Vagina (tissue), 2 donors: Measurements from ENCODE around the gene GATA2.

Experiments
- POLR2A ChIP-seq, 2 donors: fragments of 450-650 bp; IDR thresholded peaks; one replicate each; pipeline ENCODE4 v1.6.1; 2017; ENCODE audit warnings: antibody characterized with exemption in 2 of 2, mild to moderate bottlenecking in 2 of 2, moderate library complexity in 2 of 2
- POLR2AphosphoS5 ChIP-seq, 2 donors: sonication (generic); formaldehyde crosslinking; IDR thresholded peaks; one replicate each; pipeline ENCODE4 v1.9.0; 2017; ENCODE audit warnings: antibody characterized with exemption in 2 of 2, mild to moderate bottlenecking in 2 of 2, low read depth in 1 of 2; ENCODE audit not compliant: insufficient read depth in 1 of 2
- TF ChIP-seq, protein P1 (sequence below), 3 experiments: fragments of 450-650 bp in 2 of 3; fragments of 200-600 bp in 1 of 3; sonication (generic) in 1 of 3; IDR thresholded peaks; one replicate each; pipeline ENCODE4 v1.5.1; 2017 to 2019; ENCODE audit warnings: antibody characterized with exemption in 3 of 3, mild to moderate bottlenecking in 2 of 3, moderate library complexity in 2 of 3

GRCh38 chr3:128429751-128430150 is 63.2 kb downstream of the GATA2 start:
- TF ChIP-seq POLR2A (IDR thresholded peaks at IDR 0.05) (no peak), POLR2AphosphoS5 (IDR thresholded peaks at IDR 0.05; ENCODE audit: insufficient read depth in 1 of 2, low read depth in 1 of 2) (no peak)
- TF ChIP-seq, protein P1, sequence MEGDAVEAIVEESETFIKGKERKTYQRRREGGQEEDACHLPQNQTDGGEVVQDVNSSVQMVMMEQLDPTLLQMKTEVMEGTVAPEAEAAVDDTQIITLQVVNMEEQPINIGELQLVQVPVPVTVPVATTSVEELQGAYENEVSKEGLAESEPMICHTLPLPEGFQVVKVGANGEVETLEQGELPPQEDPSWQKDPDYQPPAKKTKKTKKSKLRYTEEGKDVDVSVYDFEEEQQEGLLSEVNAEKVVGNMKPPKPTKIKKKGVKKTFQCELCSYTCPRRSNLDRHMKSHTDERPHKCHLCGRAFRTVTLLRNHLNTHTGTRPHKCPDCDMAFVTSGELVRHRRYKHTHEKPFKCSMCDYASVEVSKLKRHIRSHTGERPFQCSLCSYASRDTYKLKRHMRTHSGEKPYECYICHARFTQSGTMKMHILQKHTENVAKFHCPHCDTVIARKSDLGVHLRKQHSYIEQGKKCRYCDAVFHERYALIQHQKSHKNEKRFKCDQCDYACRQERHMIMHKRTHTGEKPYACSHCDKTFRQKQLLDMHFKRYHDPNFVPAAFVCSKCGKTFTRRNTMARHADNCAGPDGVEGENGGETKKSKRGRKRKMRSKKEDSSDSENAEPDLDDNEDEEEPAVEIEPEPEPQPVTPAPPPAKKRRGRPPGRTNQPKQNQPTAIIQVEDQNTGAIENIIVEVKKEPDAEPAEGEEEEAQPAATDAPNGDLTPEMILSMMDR (IDR thresholded peaks at IDR 0.05) = no peak
